ENCODE results near the gene SH3D19. TPM values are rescaled to one million over a fixed set of nuclear protein-coding genes. Genes with fewer than 3 reads are reported as not detected.
"Not testable (repeated sequence)": the region's sequence is repeated elsewhere in the genome, so short reads cannot be mapped to it uniquely, and the experiment has no call there.

The SH3D19 gene
- total RNA-seq, 1 donor from 2014 or later, result 107 TPM

DNA sequence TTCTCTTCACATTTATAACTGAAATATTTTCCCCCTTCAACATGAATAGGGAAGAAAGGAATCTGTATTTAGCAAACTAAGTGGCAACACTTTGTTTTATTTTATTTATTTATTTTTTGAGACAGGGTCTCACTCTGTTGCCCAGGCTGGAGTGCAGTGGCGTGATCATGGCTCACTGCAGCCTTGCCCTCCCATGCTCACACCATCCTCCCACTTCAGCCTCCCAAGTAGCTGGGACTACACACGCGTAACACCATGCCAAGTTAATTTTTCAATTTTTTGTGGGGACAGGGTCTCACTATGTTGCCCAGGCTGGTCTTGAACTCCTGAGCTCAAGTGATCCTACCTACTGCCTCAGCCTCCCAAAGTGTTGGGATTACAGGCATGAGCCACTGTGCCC lies 189.4 kb downstream of the SH3D19 start:
- intact Hi-C loops (cut with micrococcal nuclease); DNase-seq; ATAC-seq: not testable (repeated sequence)

DNA sequence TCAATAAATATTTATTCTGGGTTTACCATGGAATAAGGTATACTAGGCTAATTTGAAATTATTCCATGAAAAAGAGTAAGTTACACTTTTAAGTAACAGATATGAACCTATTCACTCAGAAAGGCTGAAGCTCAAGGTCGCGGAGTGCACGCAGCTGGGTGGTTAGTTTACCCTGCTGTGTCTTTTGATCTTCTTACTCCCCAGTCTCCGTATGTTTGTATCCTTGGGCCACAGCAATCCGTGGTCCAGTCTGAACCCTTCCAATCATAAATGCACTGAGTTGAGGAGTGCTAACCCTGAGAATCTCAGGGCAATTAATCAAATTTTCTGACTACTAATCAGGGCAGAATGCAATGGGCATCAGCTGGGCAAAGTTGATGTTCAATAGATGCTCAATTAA lies 192.1 kb downstream of the SH3D19 start:
- ATAC-seq, result no peak
- DNase-seq, result no peak
- intact Hi-C loops (cut with micrococcal nuclease), result no loop called here

DNA sequence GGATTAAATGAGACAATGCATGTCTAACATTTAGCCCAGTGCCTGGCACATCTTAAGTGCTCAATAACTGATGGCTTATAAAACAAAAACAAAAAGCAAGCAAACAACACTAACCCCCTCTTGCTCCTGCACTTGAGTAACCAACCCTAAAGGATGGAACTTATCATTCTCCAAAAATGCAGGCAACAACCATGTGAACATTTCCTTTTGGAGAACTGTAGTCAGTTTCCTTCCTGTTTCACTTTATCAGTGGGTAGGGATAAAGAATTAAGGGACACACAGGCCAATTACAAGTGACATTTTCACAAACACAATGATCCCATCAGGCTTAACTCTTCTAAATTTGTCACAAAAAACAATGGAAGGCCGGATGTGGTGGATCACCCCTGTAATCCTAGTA lies 195.6 kb downstream of the SH3D19 start:
- no peak for ATAC-seq
- intact Hi-C loops (cut with micrococcal nuclease), result no loop called here

DNA sequence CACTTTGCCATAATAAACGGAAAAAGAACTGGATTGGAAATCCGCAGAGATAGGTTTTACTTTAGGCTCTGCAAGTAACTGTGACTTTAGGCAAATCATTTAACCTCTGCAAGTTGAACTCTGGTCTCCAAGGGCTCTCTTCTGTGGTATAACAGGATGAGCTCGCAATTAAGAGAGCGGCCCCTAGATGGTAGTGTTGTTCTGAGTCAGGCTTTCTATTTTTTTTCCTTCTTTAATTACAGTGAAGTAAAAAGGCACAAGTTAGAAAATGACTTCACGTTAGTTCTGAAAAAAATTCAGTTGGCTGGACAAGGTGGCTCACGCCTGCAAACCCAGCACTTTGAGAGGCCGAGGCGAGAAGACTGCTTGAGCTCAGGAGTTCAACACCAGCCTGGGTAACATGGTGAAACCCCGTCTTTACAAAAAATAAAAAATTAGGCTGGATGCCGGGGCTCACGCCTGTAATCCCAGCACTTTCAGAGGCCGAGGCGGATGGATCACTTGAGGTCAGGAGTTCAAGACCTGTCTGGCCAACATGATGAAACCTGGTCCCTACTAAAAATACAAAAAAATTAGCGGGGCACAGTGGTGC lies 207.9 kb downstream of the SH3D19 start:
- intact Hi-C loops (cut with micrococcal nuclease), result loop anchor here (5.0 kb wide), 1 partner anchor 245 kb away; no protein-coding TSS in a partner anchor
- DNase-seq, result no peak

More for the DNA sequence above, 195.6 kb downstream of the SH3D19 start:
- no peak for DNase-seq

DNA sequence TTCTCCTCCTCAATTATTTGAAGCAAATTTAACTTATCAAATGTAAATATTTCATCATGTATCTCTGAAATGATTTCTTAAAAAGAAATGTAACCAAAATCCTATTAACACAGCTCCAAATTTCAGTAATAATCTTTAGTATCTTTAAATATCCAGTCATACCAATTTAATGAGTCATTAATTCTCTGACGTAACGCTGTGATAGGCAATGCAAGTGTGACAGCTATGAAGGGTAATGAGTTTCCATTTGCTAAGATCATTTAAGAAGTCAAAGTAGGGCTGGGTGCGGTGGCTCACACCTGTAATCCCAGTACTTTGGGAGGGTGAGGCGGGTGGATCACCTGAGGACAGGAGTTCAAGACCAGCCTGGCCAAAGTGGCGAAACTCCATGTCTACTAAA lies 210.4 kb downstream of the SH3D19 start:
- DNase-seq (no peak), ATAC-seq (no peak)
- intact Hi-C loops (cut with micrococcal nuclease), result loop anchor here (5.0 kb wide), 1 partner anchor 247 kb away; no protein-coding TSS in a partner anchor

More for the DNA sequence above, 207.9 kb downstream of the SH3D19 start:
- peak; percentile 52 for ATAC-seq

DNA sequence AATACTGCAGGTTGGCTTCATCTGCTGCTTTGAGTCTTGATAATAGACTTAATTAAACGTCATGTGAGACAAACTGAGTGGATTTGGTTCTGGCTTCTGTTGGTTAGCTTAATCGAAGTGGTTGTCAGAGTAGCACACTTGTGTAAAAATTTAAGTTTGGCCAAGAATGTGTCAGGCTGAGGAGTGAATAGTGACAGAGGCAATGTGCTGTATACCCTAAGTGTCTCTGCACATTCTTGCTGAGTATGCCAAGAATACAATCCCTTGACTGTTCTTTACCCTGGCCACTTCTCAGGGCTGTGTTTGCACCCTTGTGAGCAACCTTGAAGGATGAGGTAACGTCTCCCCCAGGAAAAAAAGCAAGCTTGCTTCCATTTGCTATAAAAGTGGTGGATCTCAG lies 211.1 kb downstream of the SH3D19 start:
- ATAC-seq, result peak; percentile 78
- intact Hi-C loops (cut with micrococcal nuclease), result no loop called here
- DNase-seq, result no peak

DNA sequence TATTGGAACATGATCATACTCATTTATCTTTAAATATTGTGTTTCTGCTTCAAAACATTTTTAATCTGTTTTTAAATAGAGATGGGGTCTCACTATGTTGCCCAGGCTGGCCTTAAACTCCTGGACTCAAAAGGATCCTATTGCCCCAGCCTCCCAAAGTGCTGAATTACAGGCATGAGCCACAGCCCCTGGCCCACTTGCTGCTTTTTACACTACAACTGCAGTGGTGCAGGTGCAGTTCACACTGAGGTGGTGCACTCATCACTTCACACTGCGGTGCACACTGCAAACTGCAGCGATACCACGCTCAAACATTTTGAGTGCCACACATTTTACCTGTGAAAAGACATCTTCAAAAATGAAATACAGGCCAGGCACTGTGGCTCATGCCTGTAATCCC lies 215.2 kb downstream of the SH3D19 start:
- intact Hi-C loops (cut with micrococcal nuclease), result no loop called here
- DNase-seq (no peak), ATAC-seq (no peak)

DNA sequence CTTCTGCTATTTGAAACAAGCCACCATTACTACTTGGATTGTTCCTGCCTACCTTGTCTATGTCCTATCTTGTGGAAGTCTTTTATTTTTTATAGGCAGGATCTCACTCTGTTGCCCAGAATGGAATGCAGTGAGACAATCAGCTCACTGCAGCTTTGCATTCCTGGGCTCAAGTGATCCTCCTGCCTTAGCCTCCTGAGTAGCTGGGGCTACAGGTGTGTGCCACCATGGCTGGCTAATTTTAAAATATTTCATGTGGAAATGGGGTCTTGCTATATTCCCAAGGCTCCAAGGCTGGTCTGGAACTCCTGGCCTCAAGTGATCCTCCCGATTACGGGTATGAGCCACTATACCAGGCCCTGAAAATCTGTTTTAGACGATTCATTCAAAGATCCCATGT lies 218.3 kb downstream of the SH3D19 start:
- ATAC-seq (no peak), DNase-seq (no peak)
- intact Hi-C loops (cut with micrococcal nuclease), result no loop called here

DNA sequence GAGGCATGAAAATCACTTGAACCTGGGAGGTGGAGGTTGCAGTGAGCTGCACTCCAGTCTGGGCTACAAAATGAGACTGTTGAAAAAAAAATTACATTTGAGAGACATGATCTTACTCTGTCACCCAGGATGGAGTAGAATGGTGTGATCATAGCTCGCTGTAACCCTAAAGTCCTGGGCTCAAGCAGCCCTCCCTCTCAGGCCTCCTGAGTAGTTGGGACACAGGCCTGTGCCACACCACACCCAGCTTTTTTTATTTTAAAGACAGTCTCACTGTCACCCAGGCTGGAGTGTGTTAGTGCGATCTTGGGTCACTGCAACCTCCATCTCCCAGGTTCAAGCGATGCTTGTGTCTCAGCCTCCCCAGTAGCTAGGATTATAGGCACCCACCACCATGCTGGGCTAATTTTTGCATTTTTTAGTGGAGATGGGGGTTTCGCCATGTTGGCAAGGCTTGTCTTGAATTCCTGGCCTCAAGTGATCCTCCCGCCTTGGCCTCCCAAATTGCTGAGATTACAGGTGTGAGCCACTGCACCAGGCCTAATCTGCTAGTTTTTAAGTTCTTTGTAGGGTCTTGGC lies 219.9 kb downstream of the SH3D19 start:
- ATAC-seq, result peak; percentile 9
- DNase-seq, result no peak
- intact Hi-C loops (cut with micrococcal nuclease), result no loop called here

DNA sequence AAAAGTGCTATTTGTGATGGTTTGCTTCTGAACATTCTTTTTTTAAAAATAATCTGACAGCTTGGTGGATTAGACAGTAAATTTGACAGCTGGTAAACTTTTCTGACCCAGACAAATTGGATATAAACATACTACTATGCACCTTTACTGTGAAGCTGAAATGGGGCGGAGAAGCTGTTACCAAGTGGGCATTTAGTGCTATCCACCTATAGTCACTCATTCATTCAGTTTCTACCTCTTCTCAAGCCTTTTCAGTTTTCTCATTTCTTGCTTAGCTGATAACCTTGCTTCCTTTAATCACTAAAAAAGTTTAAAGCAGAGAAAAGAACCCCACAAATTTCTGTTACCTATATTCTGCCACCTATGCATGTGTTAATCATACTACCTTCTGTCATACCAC lies 220.8 kb downstream of the SH3D19 start:
- ATAC-seq (no peak), DNase-seq (no peak)
- intact Hi-C loops (cut with micrococcal nuclease), result no loop called here

DNA sequence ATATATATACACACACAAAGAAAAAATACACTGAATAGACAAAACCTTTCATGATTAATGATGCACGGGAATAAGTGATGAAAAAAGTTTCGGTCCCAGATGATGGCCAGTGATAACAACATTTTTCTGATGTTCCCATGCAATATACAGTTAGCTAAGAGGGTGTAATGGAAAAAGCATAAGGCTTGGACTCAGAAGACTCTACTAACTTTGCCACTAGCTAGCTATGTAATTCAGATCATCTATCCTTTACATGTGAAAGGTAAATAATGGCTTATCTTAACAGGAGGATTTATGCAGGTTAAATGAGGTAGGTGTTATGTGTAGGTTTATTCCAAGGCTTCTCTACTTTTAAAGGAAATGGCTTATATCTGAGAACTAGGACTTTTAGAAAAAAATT lies 221.6 kb downstream of the SH3D19 start:
- ATAC-seq, result no peak
- DNase-seq, result no peak

DNA sequence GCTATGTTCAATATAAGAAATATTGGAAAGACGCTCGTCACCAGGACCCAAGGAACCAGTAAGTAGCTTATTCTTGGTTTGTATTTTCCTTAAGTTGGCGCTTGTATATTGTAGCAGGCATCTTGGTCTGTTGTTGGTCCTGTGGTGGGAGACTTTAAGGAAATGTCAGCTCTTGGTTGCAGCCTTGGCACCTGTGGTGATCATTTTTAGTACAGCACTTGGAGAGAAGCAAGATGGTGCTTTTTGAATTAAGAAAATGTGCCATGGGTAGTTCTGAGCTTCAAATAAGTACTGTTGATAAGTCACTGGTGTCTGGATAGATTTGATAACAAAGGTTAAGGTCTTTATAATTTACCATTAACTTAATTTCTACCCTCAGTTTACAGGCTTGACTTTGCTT lies 224.9 kb downstream of the SH3D19 start:
- intact Hi-C loops (cut with micrococcal nuclease), result no loop called here
- DNase-seq (no peak), ATAC-seq (no peak)

More for the DNA sequence above, 221.6 kb downstream of the SH3D19 start:
- intact Hi-C loops (cut with micrococcal nuclease), result no loop called here

DNA sequence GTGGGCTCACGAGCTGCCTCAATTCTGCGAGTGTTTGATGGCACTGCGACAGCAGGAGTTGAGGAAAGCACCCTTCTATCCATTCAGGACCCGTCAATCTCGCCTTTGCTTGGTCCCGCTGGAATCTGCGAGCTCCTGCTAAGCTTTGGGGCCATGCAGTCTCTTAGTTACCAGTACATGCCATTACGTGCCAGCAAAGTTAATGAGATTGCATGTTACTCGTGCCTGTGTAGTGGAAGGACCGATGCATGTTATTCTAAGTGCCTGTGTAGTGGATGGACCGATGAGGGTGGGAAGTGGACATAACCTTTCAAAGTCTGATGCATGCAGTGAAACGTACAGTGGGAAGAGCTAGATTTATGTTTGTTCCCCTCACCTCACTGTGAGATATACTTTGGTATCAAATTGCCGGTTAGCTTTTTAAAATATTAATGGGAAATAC lies 225.4 kb downstream of the SH3D19 start:
- intact Hi-C loops (cut with micrococcal nuclease), result no loop called here
- ATAC-seq (peak; percentile 34), DNase-seq (no peak)

DNA sequence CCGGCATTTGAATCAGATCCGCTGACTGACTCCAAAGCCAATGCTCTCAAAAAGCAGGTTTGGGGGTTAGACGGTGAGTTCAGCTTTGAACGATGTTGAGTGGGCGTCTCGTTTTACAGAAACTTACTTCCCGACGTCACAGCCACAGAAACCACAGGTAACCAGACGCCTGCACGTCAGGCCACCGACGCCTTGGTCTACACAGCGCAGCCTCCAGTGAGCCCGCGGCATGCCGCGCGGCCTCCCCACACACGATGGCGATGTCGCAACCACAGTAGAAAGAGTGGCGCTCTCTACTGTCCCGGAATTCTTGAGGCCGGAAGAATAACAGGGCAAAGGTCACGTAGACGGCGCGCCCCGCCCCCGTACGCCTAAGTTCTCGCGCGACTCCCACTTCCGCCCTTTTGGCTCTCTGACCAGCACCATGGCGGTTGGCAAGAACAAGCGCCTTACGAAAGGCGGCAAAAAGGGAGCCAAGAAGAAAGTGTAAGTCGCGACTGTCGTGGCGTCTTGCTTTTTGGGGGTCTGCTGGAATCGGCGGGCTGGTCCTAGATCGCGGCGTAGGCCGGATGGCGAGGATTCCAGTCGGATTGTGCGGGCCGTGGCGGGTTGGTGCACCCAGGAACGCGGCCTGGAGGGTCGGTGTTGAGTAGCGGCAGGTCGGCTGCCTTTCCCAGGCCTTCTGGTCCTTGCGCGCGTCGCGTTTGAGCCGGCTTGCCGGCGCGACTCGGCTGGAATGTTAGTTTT lies 226.0 kb downstream of the SH3D19 start, which contains the start of gene RPS3A:
Gene RPS3A, plus strand, starts transcription at position 400 of the 747 bp plus-strand sequence. Its CDS starts 25 bp downstream, at position 425.
- intact Hi-C loops (cut with micrococcal nuclease), result no loop called here
- ATAC-seq (peak; percentile 97), DNase-seq (peak; percentile 97)

DNA sequence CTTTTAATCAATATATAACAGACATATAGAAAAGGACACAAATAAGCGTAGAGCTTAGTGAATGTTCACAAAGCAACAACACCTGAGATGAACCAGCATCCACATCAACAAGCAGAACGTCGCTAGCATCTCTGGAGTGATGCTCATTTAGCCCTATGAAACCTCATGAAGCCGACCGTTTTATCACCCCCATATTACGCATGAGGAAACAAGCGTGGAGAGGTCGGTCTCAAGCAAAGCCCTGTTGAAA lies 226.5 kb downstream of the SH3D19 start:
- peak; percentile 4 for ATAC-seq

DNA sequence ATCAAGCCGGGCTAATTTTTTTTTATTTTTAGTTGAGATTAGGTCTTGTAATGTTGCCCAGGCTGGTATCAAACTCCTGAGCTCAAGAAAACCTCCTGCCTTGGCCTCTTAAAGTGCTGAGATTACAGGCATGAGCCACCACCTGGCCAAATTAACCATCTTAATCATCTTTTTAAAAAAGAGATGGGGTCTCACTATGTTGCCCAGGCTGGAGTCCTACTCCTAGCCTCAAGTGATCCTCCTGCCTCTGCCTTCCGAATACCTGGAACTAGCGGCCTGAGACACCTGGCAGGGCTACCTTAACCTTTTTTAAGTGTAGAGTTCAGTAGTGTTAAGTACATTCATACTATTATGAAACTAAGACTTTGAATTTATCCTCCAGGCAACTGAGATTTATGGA lies 227.6 kb downstream of the SH3D19 start:
- intact Hi-C loops (cut with micrococcal nuclease), result no loop called here
- DNase-seq, result no peak
- no peak for ATAC-seq

More for the DNA sequence above, 226.5 kb downstream of the SH3D19 start:
- intact Hi-C loops (cut with micrococcal nuclease), result no loop called here
- no peak for DNase-seq

DNA sequence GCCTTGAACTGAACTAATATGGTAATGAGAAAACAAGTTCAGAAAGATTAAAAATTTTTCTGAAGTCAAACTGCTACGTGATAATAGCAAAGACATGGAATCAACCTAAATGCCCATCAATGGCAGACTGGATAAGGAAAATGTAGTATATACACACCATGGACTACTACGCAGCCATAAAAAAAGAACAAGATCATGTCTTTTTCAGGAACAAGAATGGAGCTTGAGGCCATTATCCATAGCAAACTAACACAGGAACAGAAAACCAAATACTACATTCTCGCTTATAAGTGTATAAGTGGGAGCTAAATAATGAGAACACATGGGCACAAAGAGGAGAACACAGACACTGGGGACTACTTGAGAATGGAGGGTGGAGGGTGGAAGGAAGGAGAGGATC lies 230.3 kb downstream of the SH3D19 start:
- DNase-seq (no peak), ATAC-seq (no peak)
- intact Hi-C loops (cut with micrococcal nuclease), result no loop called here

DNA sequence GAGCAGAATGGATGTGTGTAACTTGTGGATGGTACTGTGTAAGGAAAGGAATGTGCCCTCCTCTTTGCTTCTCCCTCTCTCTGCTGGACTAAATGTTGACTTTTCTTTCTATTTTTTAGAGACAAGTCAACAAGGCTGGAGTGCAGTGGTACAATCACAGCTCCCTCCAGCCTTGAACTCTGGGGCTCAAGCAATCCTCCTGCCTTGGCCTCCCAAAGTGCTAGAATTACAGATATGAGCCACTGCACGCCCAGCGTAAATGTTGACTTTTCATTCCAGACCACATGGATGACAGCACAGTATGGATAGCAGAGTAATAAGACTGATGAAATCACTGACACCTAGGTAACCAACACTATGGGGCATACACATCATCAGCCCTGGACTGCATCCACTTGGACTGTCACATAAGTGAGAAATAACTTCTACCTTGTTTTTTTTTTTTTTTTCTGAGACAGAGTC lies 231.1 kb downstream of the SH3D19 start:
- no peak for ATAC-seq
- DNase-seq, result no peak
- intact Hi-C loops (cut with micrococcal nuclease), result no loop called here

DNA sequence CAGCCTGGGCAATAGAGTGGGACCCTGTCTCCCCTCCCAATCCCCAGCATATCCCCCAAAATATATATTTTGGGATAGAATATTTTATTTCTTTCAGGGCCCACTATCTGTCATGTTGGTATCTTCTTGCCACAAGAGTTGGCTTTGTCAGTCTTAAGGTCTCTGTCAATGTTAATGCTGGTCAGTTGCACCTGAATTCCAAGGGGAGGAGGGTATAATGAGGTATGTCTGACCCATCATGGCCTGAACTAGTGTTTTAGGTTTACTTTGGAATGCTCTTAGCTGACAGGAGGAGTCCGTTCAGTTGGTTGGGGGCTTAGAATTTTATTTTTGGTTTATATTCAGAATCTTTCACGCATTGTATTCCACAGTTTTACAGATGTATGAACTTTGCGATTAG lies 232.2 kb downstream of the SH3D19 start:
- intact Hi-C loops (cut with micrococcal nuclease), result no loop called here
- DNase-seq (no peak), ATAC-seq (no peak)

DNA sequence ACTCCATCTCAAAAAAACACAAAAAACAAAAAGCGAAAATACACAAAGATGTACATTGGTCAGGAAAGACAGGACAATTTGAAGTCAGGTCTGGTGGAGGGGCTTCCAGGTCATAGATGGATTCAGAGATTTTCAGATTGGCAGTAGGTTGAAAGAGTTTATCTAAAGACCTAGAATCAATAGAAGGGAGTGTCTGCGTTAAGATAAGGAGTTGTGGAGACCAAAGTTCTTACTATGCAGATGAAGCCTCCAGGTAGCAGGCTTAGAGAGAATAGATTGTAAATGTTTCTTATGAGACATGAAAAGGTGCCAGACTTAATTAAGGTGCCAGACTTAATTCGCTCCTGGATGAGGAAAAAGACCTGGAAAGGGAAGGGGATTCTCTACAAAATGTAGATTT lies 232.9 kb downstream of the SH3D19 start:
- DNase-seq (no peak), ATAC-seq (no peak)
- intact Hi-C loops (cut with micrococcal nuclease), result no loop called here

DNA sequence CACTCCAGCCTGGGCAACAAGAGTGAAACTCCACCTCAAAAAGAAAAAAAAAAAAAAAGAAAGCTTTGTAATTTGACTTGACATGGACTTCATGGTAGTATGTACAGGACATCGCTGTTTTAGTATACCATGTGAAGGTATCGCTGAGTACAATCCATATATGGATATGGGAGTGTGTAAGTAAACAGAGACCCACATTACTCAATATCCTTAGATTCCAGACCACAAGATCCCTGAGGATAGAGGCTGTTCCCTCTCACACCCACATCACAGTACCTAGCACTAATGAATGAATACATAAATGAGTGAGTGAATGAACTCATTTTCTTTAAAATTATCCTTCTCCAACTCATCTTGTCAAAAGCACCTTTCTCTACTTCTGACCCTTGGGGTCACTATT lies 234.4 kb downstream of the SH3D19 start:
- ATAC-seq, result no peak
- DNase-seq, result no peak
- intact Hi-C loops (cut with micrococcal nuclease), result no loop called here

All from left ventricle myocardium superior (tissue), 1 donor.